Muscle layer of duodenum (tissue), 2 donors: Measurements from ENCODE around the gene CD9.
A peak's percentile ranks its signal among the peaks of the same experiment; 100 is the strongest.

Source experiments
- H3K27ac ChIP-seq: one replicate; pipeline ENCODE4 v1.7.0; 2013; ENCODE audit warnings: mild to moderate bottlenecking, low read length
- H3K27me3 ChIP-seq: one replicate; pipeline ENCODE4 v1.7.0; 2013; ENCODE audit warnings: low read depth, mild to moderate bottlenecking, control low read depth, low read length
- H3K36me3 ChIP-seq, 2 donors: one replicate each; pipeline ENCODE4 v1.7.0; 2013; ENCODE audit warnings: low read length in 2 of 2, control low read depth in 1 of 2, mild to moderate bottlenecking in 1 of 2; ENCODE audit not compliant: insufficient read depth in 2 of 2, control insufficient read depth in 1 of 2
- H3K4me1 ChIP-seq, 2 donors: one replicate each; pipeline ENCODE4 v1.7.0; 2013; ENCODE audit warnings: low read length in 2 of 2, mild to moderate bottlenecking in 2 of 2, control low read depth in 1 of 2, moderate library complexity in 1 of 2; ENCODE audit not compliant: insufficient read depth in 2 of 2, control insufficient read depth in 1 of 2
- H3K4me3 ChIP-seq, 2 donors: one replicate each; pipeline ENCODE4 v1.7.0; 2013; ENCODE audit warnings: low read length in 2 of 2, low read depth in 1 of 2, mild to moderate bottlenecking in 1 of 2
- H3K9me3 ChIP-seq, 2 donors: one replicate each; pipeline ENCODE4 v1.7.0; 2013; ENCODE audit warnings: low read length in 2 of 2, control low read depth in 1 of 2, mild to moderate bottlenecking in 1 of 2; ENCODE audit not compliant: control insufficient read depth in 1 of 2
- donor health status: healthy.

Gene CD9

GRCh38 chr12:6214633-6215032 is 14.4 kb downstream of the CD9 start:
- Histone ChIP-seq H3K4me3 (no peak overlapping the region), H3K9me3 (no peaks in the 10 kb centered on the region), H3K27ac (peak overlapping the region; percentile 87), H3K27me3 (no peaks in the 10 kb centered on the region), H3K4me1 (peaks cover 33 to 82% of the 10 kb centered on the region in 2 donors), H3K36me3 (peaks cover 6 to 8% of the 10 kb centered on the region in 2 donors)

GRCh38 chr12:6215120-6215807 is 15.1 kb downstream of the CD9 start:
- peak overlapping the region; percentile 87 for H3K27ac ChIP-seq
- H3K4me3 ChIP-seq = no peak overlapping the region
- no peaks in the 10 kb centered on the region for H3K27me3 ChIP-seq
- peaks cover 33 to 83% of the 10 kb centered on the region in 2 donors for H3K4me1 ChIP-seq
- H3K36me3 ChIP-seq = peaks cover 6 to 8% of the 10 kb centered on the region in 2 donors
- H3K9me3 ChIP-seq = no peaks in the 10 kb centered on the region

- Histone ChIP-seq H3K27me3 (no peaks in the 10 kb centered on the region), H3K4me1 (peaks cover 36 to 85% of the 10 kb centered on the region in 2 donors), H3K9me3 (no peaks in the 10 kb centered on the region), H3K36me3 (peaks cover 6 to 8% of the 10 kb centered on the region in 2 donors), H3K27ac (peak overlapping the region; percentile 87), H3K4me3 (peak overlapping the region in 1 of 2 donors; percentile 19)
These were observed 15.8 kb downstream of the CD9 start for GRCh38 chr12:6215932-6216494.

- Histone ChIP-seq H3K9me3 (no peaks in the 10 kb centered on the region), H3K27ac (peak overlapping the region; percentile 87), H3K4me1 (peaks cover 39 to 85% of the 10 kb centered on the region in 2 donors), H3K27me3 (no peaks in the 10 kb centered on the region), H3K36me3 (peaks cover 6 to 8% of the 10 kb centered on the region in 2 donors), H3K4me3 (peak overlapping the region in 1 of 2 donors; percentile 19)
These were observed 16.4 kb downstream of the CD9 start for GRCh38 chr12:6216581-6216980.

GRCh38 chr12:6218347-6218925 is 18.2 kb downstream of the CD9 start:
- Histone ChIP-seq H3K27ac (peak overlapping the region; percentile 40), H3K4me3 (no peak overlapping the region), H3K4me1 (peaks cover 32 to 81% of the 10 kb centered on the region in 2 donors), H3K27me3 (no peaks in the 10 kb centered on the region), H3K9me3 (no peaks in the 10 kb centered on the region), H3K36me3 (peaks cover 0 to 3% of the 10 kb centered on the region in 2 donors)

GRCh38 chr12:6219980-6220379 is 19.8 kb downstream of the CD9 start:
- Histone ChIP-seq H3K4me1 (peaks cover 36 to 79% of the 10 kb centered on the region in 2 donors), H3K9me3 (no peaks in the 10 kb centered on the region), H3K36me3 (no peaks in the 10 kb centered on the region), H3K27me3 (no peaks in the 10 kb centered on the region), H3K27ac (peak overlapping the region; percentile 31), H3K4me3 (no peak overlapping the region)

GRCh38 chr12:6221146-6221545 is 20.9 kb downstream of the CD9 start:
- H3K4me1 ChIP-seq = peaks cover 35 to 79% of the 10 kb centered on the region in 2 donors
- no peaks in the 10 kb centered on the region for H3K36me3 ChIP-seq
- H3K27ac ChIP-seq = peak overlapping the region; percentile 0
- H3K9me3 ChIP-seq = no peaks in the 10 kb centered on the region
- H3K4me3 ChIP-seq = no peak overlapping the region
- H3K27me3 ChIP-seq = no peaks in the 10 kb centered on the region

GRCh38 chr12:6222078-6222654 is 22.0 kb downstream of the CD9 start:
- H3K4me3 ChIP-seq = no peak overlapping the region
- H3K9me3 ChIP-seq = no peaks in the 10 kb centered on the region
- H3K27me3 ChIP-seq = no peaks in the 10 kb centered on the region
- H3K4me1 ChIP-seq = peaks cover 34 to 77% of the 10 kb centered on the region in 2 donors
- peak overlapping the region; percentile 2 for H3K27ac ChIP-seq
- no peaks in the 10 kb centered on the region for H3K36me3 ChIP-seq

- no peaks in the 10 kb centered on the region for H3K27me3 ChIP-seq
- H3K4me3 ChIP-seq = no peak overlapping the region
- no peaks in the 10 kb centered on the region for H3K36me3 ChIP-seq
- peak overlapping the region; percentile 36 for H3K27ac ChIP-seq
- no peaks in the 10 kb centered on the region for H3K9me3 ChIP-seq
- H3K4me1 ChIP-seq = peaks cover 47 to 78% of the 10 kb centered on the region in 2 donors
These were observed 23.3 kb downstream of the CD9 start for GRCh38 chr12:6223545-6223944.

- H3K36me3 ChIP-seq = no peaks in the 10 kb centered on the region
These were observed 24.4 kb downstream of the CD9 start for GRCh38 chr12:6224550-6224949.

GRCh38 chr12:6225630-6226001 is 25.4 kb downstream of the CD9 start:
- H3K4me1 ChIP-seq = peaks cover 65 to 82% of the 10 kb centered on the region in 2 donors
- H3K27ac ChIP-seq = peak overlapping the region; percentile 93
- no peaks in the 10 kb centered on the region for H3K9me3 ChIP-seq
- H3K27me3 ChIP-seq = no peaks in the 10 kb centered on the region
- H3K36me3 ChIP-seq = no peaks in the 10 kb centered on the region
- peak overlapping the region in 1 of 2 donors; percentile 30 for H3K4me3 ChIP-seq

More at GRCh38 chr12:6224550-6224949, 24.4 kb downstream of the CD9 start:
- H3K27me3 ChIP-seq = no peaks in the 10 kb centered on the region
- H3K27ac ChIP-seq = peak overlapping the region; percentile 36
- H3K9me3 ChIP-seq = no peaks in the 10 kb centered on the region
- H3K4me1 ChIP-seq = peaks cover 56 to 85% of the 10 kb centered on the region in 2 donors
- H3K4me3 ChIP-seq = no peak overlapping the region
